Rectal smooth muscle tissue (tissue), 1 donor: Measurements from ENCODE around the gene HTRA1.

Source experiments
- H3K27ac ChIP-seq: one replicate; pipeline ENCODE4 v1.7.0; 2013; ENCODE audit warnings: low read depth, low read length, inconsistent platforms
- H3K27me3 ChIP-seq: one replicate; pipeline ENCODE4 v1.7.0; 2013; ENCODE audit warnings: low read length; ENCODE audit not compliant: control insufficient read depth, insufficient read depth
- H3K36me3 ChIP-seq: one replicate; pipeline ENCODE4 v1.7.0; 2013; ENCODE audit warnings: low read length; ENCODE audit not compliant: control insufficient read depth, insufficient read depth
- H3K4me1 ChIP-seq: one replicate; pipeline ENCODE4 v1.7.0; 2013; ENCODE audit warnings: low read length; ENCODE audit not compliant: control insufficient read depth, insufficient read depth
- H3K4me3 ChIP-seq: one replicate; pipeline ENCODE4 v1.7.0; 2013; ENCODE audit warnings: low read length
- H3K9ac ChIP-seq: one replicate; pipeline ENCODE4 v1.7.0; 2013; ENCODE audit warnings: low read length

HTRA1 gene

DNA sequence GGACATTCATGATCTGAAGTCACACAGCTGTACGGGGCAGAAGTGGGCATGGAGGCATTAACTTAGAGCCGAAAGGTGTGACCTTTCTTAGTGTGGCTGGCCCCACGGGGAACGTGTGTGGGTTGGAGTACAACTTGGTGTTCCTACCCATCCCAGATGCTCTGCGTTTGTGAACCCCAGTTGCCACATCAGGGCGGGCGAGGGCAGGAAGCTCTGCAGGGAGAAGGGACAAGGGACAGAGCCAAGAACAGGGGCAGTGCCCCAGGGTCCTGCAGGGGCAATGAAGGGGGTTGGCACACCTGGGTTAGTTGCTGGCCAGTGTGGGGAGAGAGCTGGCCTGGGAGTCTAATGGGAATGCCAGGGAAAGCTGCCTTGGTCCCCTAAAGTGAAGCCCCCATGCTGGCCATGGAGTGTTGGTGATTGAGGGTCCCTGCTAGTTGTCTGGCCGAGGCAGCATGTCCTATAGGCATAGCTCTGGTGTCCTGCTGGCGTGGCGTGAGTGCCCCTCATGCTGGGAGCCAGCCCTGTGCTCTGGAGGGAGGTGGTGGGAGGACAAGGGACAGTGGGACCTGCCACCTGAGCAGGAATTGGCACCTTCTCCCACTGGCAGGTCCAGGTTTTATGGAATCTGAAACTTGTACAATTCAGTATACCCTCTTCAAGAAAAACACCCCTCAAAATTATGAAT is 18.9 kb downstream of the HTRA1 start:
- Histone ChIP-seq H3K9ac (no peak overlapping the region), H3K27ac (no peak overlapping the region), H3K4me1 (peaks cover 28% of the 10 kb centered on the region), H3K36me3 (no peaks in the 10 kb centered on the region), H3K27me3 (no peaks in the 10 kb centered on the region), H3K4me3 (no peak overlapping the region)

- H3K27ac ChIP-seq: no peak overlapping the region
- no peaks in the 10 kb centered on the region for H3K36me3 ChIP-seq
- H3K4me3 ChIP-seq: no peak overlapping the region
- no peaks in the 10 kb centered on the region for H3K27me3 ChIP-seq
- H3K9ac ChIP-seq: no peak overlapping the region
- peaks cover 28% of the 10 kb centered on the region for H3K4me1 ChIP-seq
These were observed 20.1 kb downstream of the HTRA1 start for GRCh38 chr10:122481296-122482056.

DNA sequence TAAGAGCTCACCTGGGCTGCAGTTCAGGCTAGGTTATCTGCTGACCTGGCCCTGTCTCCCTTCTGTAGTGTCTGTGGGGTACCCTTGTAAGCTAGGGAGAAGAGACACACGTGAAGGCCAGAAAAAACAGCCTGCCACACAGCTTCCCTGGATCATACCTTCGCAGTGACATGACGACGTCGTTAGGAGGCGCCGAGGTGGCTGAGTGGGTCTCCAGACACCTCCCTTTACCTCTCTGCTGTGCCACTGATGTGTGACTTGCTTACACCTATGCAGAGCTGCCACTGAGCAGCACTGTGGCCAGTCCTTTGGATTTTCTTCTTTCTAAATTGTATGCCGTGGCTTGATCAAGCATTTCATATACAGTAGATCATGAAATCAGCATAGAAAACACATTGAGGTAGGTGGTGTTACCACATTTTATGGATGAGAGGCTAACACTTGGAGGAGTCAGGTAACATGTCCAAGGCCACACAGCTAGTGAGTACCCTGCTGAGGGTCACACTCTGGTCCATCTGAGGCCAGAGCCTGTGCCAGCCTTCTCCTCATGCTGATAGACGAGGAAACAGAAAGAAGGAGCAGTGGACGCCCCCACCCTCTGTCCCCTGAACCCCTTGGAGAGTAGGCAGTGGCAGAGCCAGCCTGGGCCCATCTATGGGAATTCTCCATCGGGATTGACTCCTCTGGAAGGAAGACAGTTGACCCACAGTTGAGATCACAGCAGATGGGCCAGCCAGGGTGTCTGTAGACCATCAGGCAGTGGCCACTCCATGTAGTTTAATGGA is 23.1 kb downstream of the HTRA1 start:
- Histone ChIP-seq H3K36me3 (no peaks in the 10 kb centered on the region), H3K9ac (no peak overlapping the region), H3K27me3 (no peaks in the 10 kb centered on the region), H3K27ac (peak overlapping the region; percentile 61), H3K4me1 (peaks cover 30% of the 10 kb centered on the region), H3K4me3 (no peak overlapping the region)

DNA sequence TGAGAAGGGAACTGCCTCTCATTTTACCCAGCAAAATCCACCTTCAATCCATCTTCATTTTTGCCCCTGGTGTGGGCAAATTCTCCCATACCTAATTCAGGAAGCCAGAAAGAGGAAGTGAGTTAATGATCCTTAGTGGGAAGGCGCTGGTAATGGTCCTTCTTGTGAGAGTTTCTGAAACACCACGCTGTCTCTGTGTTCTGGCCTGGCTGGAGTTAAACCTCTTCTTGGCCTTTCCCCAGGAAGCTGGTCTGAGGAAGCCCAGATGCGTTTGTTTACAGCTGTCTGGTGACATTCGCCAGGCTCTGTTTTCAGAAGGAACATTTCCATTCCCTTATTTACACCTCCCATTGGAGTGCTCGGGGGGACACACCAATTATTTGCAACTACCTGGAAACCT is 24.3 kb downstream of the HTRA1 start:
- Histone ChIP-seq H3K9ac (no peak overlapping the region), H3K27ac (peak overlapping the region; percentile 61), H3K4me3 (no peak overlapping the region), H3K27me3 (no peaks in the 10 kb centered on the region), H3K36me3 (no peaks in the 10 kb centered on the region), H3K4me1 (peaks cover 32% of the 10 kb centered on the region)

GRCh38 chr10:122486406-122487080 is 25.2 kb downstream of the HTRA1 start:
- Histone ChIP-seq H3K9ac (no peak overlapping the region), H3K36me3 (no peaks in the 10 kb centered on the region), H3K27me3 (no peaks in the 10 kb centered on the region), H3K4me3 (no peak overlapping the region), H3K27ac (peak overlapping the region; percentile 47), H3K4me1 (peaks cover 41% of the 10 kb centered on the region)

- Histone ChIP-seq H3K36me3 (no peaks in the 10 kb centered on the region), H3K9ac (no peak overlapping the region), H3K27me3 (no peaks in the 10 kb centered on the region), H3K4me3 (no peak overlapping the region), H3K27ac (peak overlapping the region; percentile 47), H3K4me1 (peaks cover 44% of the 10 kb centered on the region)
These were observed 25.9 kb downstream of the HTRA1 start for GRCh38 chr10:122487174-122487765.

- peaks cover 48% of the 10 kb centered on the region for H3K4me1 ChIP-seq
- no peaks in the 10 kb centered on the region for H3K27me3 ChIP-seq
- H3K4me3 ChIP-seq: no peak overlapping the region
- no peaks in the 10 kb centered on the region for H3K36me3 ChIP-seq
- no peak overlapping the region for H3K9ac ChIP-seq
- H3K27ac ChIP-seq: no peak overlapping the region
These were observed 28.9 kb downstream of the HTRA1 start for GRCh38 chr10:122490268-122490667.

DNA sequence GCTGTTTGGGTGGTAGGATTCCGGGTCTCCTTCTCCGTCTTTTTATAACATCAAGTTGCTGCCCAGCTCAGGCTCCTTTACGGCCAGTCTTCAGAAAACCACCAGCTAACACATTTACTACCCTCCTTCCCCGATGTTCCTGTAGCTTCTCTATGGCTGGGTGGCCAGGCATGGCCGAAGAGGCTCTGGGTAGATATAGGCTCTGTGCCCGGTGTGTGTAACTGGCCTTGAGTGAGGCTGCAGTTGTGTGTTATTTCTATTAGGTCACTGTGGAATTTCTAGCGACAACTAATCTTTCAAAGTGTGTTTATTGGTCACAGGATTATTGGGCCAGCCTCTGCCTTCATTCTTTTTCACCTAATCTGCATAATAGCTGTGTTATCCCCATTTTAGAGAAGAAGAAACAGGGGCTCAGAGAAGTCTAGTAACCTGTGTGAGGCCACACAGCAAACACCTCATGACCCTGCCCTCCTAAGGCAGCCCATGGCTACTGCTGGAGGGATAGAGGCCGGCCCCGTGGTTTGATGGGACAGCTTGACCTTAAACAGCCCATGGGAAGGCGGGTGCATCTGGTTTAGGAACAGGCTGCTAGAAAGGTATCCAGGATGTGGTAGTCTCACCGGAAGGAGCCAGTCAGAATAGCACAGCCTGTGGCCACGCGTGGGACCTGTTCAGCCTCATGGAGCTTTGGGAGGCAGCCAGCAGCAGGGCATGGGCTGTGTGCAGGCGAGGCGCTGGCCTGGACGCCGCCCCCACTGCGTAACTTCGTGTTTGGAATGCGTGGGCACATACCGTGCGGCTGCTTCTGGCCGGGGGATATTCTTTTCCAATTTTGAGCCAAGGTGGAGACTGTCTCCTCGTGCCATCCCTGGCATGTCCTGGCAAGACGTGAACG is 29.7 kb downstream of the HTRA1 start:
- H3K27me3 ChIP-seq: no peaks in the 10 kb centered on the region
- H3K9ac ChIP-seq: no peak overlapping the region
- H3K4me3 ChIP-seq: no peak overlapping the region
- H3K36me3 ChIP-seq: no peaks in the 10 kb centered on the region
- peaks cover 40% of the 10 kb centered on the region for H3K4me1 ChIP-seq
- peak overlapping the region; percentile 38 for H3K27ac ChIP-seq

GRCh38 chr10:122492006-122492405 is 30.7 kb downstream of the HTRA1 start:
- H3K4me1 ChIP-seq: peaks cover 31% of the 10 kb centered on the region
- H3K27me3 ChIP-seq: no peaks in the 10 kb centered on the region
- H3K27ac ChIP-seq: peak overlapping the region; percentile 38
- H3K9ac ChIP-seq: no peak overlapping the region
- H3K4me3 ChIP-seq: no peak overlapping the region
- H3K36me3 ChIP-seq: no peaks in the 10 kb centered on the region

DNA sequence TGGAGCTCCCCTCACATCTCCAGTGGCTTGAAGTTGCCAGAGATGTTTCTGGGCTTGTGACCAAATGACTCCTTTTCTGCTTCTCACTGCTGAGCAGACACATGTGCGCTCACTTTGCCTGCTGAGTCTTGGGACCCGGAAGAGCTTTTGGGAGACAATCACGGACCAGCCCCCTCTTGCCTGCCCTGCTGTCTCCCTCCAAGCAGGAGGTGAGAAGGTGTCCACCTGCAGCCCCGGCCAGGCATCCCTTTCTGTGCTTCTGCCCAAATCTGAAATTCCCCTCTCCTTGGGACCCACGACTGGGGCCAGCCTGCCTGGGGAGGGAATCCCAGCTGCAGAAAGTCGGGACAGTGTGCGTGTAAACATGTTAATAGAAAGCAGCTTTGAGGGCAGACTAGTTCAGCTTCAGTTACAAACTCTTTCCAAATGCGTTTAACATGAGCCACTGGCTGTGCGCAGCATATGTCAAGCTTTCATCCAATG is 31.7 kb downstream of the HTRA1 start:
- no peaks in the 10 kb centered on the region for H3K27me3 ChIP-seq
- H3K36me3 ChIP-seq: no peaks in the 10 kb centered on the region
- H3K9ac ChIP-seq: no peak overlapping the region
- H3K4me1 ChIP-seq: peaks cover 21% of the 10 kb centered on the region
- no peak overlapping the region for H3K4me3 ChIP-seq
- peak overlapping the region; percentile 11 for H3K27ac ChIP-seq

DNA sequence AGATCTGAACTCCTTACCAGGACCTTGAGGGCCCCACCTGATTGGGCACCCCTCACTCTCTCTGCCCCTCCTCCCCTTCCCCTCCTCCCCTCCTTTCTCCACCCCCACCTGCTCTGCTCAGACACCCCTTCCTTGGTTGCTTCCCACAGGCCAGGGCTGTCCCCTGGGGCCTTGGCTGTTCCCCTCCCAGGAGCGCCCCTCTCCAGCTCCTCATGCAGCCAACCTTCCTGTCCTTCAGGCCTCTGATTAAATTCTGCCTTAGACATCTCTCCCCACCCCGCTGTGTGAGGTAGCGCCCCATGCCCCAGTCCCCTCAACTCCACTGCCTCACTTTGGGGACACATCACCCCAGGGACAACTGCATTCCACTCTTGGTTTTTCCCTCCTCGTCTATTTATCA is 32.4 kb downstream of the HTRA1 start:
- Histone ChIP-seq H3K4me1 (peaks cover 22% of the 10 kb centered on the region), H3K27me3 (no peaks in the 10 kb centered on the region), H3K27ac (no peak overlapping the region)

More for the DNA sequence above, 32.4 kb downstream of the HTRA1 start:
- Histone ChIP-seq H3K9ac (no peak overlapping the region), H3K4me3 (no peak overlapping the region), H3K36me3 (no peaks in the 10 kb centered on the region)
